ENCODE measurements around the gene ERN1. TPM values are rescaled to one million over a fixed set of nuclear protein-coding genes. Genes with fewer than 3 reads are reported as not detected.

Gene ERN1
- total RNA-seq, 4 donors from 2014 or later: 14.6 to 54.4 (median 30.4) TPM

- ATAC-seq (ENCODE audit: low FRiP score): no peak
- TF ChIP-seq, protein P1, sequence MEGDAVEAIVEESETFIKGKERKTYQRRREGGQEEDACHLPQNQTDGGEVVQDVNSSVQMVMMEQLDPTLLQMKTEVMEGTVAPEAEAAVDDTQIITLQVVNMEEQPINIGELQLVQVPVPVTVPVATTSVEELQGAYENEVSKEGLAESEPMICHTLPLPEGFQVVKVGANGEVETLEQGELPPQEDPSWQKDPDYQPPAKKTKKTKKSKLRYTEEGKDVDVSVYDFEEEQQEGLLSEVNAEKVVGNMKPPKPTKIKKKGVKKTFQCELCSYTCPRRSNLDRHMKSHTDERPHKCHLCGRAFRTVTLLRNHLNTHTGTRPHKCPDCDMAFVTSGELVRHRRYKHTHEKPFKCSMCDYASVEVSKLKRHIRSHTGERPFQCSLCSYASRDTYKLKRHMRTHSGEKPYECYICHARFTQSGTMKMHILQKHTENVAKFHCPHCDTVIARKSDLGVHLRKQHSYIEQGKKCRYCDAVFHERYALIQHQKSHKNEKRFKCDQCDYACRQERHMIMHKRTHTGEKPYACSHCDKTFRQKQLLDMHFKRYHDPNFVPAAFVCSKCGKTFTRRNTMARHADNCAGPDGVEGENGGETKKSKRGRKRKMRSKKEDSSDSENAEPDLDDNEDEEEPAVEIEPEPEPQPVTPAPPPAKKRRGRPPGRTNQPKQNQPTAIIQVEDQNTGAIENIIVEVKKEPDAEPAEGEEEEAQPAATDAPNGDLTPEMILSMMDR (IDR thresholded peaks at IDR 0.05): no peak
- DNase-seq (ENCODE audit: low spot score): no peak
These were observed 18.2 kb upstream of the ERN1 start for GRCh38 chr17:64148017-64148631.

DNA sequence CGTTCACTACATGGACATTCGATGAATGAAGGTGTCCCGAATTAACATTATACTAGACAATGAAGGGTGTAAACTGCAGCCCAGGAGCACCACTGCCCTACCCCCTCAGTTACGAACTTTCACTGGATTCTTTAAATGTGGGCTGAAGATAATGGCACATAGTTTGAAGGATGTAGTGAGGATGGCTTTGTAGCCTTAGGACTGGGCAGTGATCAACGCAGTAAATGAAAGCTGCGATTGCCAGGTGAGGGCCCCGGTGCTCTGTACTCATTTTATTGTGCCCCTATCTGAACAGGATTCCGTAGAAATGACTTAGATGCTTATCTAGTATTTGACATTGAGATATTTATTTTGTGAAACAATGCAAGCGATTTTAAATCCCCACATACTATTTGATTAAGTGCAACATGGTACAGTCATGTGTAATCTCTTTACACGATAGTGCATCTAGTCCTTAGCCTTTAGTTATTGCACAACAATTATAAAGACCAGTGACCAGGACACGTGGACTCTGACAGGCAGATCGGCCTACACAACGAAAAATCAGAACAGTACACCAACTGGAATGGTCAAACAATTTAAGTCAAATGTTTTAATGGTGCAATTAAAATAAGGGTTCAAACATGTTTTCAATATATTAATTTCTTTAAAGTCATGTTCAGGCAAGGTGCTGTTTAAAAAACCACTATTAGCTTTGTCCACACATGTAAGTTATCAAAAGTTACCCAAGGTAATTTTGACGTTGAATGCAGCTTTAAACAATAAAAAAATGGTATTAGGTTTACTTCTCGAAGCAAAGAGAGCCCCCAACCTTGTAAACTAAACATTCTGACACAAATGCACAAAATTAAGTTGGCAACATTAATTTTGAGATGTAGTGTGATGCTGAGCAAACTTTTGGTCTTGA lies 17.4 kb upstream of the ERN1 start:
- ATAC-seq (ENCODE audit: low FRiP score) (no peak), DNase-seq (ENCODE audit: low spot score) (no peak)
- TF ChIP-seq, protein P1 (IDR thresholded peaks at IDR 0.05): no peak

- ATAC-seq (ENCODE audit: low FRiP score): peak; percentile 7
- TF ChIP-seq, protein P1 (IDR thresholded peaks at IDR 0.05): no peak
- DNase-seq (ENCODE audit: low spot score): no peak
These were observed 16.6 kb upstream of the ERN1 start for GRCh38 chr17:64146418-64147109.

- TF ChIP-seq, protein P1 (IDR thresholded peaks at IDR 0.05): no peak
- DNase-seq (ENCODE audit: low spot score) (peak; percentile 96), ATAC-seq (ENCODE audit: low FRiP score) (peak; percentile 95)
These were observed 15.9 kb upstream of the ERN1 start for GRCh38 chr17:64145751-64146417.

DNA sequence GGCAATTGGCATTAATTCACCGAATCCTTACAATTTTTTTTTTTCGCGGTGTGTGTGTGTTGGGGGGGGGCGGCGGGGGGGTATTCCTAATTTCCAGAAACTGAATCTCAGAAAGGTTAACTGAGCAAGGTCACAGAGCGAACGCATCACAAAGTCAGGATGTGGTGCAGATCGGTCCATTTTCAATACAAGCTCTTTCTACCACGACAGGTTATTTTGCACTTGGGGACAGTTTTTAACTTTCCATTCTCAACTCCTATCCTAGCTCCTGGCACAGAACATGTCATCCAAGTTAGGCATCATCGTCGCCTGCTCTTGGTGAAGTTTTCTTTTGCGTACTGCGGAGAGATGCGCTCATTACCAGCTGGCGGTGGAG lies 15.4 kb upstream of the ERN1 start:
- no peak for ATAC-seq (ENCODE audit: low FRiP score)
- TF ChIP-seq, protein P1 (IDR thresholded peaks at IDR 0.05): no peak
- DNase-seq (ENCODE audit: low spot score): no peak

DNA sequence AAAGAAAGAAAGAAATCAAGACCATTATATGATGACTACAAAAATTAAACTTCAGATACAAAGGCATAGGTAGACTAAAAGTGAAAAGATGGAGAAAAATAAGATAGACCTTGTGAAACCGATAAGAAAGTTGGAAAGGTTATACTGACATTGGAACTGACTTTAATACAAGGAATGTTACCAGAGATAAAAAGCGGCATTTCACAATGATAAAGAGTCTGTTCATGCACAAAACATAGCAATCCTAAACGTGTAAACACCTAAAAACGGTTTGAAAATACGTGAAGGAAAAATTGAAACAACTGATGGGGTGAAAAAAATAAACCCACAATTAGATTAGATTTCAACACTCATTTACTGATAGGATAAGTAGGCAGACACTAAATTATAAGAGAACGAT lies 9.6 kb upstream of the ERN1 start:
- ATAC-seq (ENCODE audit: low FRiP score) (no peak), DNase-seq (ENCODE audit: low spot score) (no peak)
- TF ChIP-seq, protein P1 (IDR thresholded peaks at IDR 0.05): no peak

Data from omental fat pad (tissue), 4 donors.